Measurements from ENCODE around the gene SLC18A3.

Gene SLC18A3

GRCh38 chr10:49610114-49610457, at the start of gene SLC18A3:
Gene SLC18A3 (plus strand): TSS chr10:49610310. CDS start chr10:49610741, 431 bp downstream.
- DNase-seq, result no peak

- DNase-seq, result no peak
These were observed 49.6 kb upstream of the SLC18A3 start for GRCh38 chr10:49560526-49560925.

DNA sequence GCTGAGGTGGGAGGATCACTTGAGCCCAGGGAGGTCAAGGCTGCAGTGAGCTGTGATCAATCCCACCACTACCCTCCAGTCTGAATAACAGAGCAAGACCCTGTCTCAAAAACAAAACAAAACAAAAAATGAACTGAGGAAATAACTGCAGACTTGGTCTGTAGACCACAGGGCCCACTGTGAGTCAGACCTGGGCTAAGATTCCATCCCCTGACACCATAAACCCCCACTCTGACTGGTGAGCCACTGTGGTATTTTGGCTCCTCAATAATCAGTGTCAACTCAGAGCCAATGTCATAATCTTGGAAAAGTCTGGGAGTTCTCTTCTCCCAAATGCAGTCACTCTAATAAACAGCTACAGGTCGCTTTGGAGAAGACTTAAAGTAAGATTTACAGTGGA, 47.2 kb upstream of the SLC18A3 start:
- no peak for DNase-seq

DNA sequence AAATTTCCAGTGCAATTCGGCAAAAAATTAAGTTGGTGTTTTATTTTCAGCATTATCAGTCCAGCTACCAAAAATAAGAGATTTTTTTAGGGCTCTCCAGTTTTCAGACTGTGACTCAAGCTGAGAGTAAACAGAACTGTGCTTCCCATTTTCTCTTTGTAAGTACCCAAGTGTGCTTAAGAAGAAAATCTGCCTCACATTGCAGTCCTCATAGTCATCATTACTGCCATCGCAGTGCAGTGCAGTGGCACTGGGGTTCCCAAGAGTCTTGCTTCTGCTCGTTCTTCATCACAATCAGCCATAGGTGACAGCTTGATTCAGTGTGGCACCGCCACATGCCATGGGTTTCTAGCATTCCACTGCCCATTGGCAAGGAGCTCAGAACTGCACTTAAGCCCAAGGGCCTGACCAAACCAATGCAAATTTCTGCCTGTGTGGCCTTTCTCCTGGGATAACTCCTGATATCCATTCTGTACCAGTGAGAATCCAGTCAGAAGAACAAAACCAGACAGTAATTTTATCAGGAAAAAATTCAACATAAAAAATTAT, 45.6 kb upstream of the SLC18A3 start:
- DNase-seq, result no peak

GRCh38 chr10:49567810-49568209, 42.3 kb upstream of the SLC18A3 start:
- no peak for DNase-seq

- no peak for DNase-seq
These were observed 41.9 kb upstream of the SLC18A3 start for GRCh38 chr10:49568235-49568634.

GRCh38 chr10:49569031-49569631, 41.0 kb upstream of the SLC18A3 start:
- DNase-seq, result no peak

GRCh38 chr10:49571388-49571787, 38.7 kb upstream of the SLC18A3 start:
- no peak for DNase-seq

- no peak for DNase-seq
These were observed 37.5 kb upstream of the SLC18A3 start for GRCh38 chr10:49572594-49573114.

- no peak for DNase-seq
These were observed 34.5 kb upstream of the SLC18A3 start for GRCh38 chr10:49575489-49576072.

GRCh38 chr10:49577182-49577925, 32.8 kb upstream of the SLC18A3 start:
- DNase-seq, result no peak

- no peak for DNase-seq
These were observed 31.7 kb upstream of the SLC18A3 start for GRCh38 chr10:49578392-49578791.

DNA sequence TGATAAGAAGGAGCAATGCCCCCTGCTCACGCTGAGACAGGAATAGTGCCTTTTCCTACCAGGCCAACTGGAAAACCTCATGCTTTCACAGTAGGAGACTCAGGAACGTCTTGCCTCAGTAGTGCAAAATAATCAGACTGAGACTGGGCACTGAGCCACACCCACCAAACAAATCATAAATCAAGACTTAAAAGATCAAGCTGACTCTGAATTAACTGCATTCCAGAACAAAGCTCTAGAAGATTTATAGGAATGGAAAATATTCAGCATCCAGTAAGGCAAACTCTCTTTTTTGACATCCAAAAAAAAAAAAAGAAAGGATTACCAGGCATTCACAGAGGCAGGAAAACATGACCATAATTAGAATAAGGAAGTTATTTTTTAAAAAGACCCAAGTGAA, 30.5 kb upstream of the SLC18A3 start:
- DNase-seq, result no peak

DNA sequence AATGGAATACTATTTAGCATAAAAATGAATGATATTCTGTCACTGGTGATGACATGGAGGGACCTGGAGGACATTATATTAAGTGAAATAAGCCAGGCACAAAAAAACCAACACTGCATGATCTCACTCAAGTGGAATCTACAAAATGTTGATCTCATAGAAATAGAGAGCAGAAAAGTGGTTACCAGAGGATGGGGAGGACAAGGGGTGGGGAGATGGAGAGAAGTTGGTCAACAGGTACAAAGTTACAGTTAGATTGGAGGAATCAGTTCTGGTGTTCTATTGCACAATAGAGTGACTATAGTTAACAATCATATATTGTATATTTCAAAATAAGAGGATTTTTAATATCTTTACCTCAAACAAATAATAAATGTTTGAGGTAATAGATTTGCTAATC, 24.7 kb upstream of the SLC18A3 start:
- no peak for DNase-seq

DNA sequence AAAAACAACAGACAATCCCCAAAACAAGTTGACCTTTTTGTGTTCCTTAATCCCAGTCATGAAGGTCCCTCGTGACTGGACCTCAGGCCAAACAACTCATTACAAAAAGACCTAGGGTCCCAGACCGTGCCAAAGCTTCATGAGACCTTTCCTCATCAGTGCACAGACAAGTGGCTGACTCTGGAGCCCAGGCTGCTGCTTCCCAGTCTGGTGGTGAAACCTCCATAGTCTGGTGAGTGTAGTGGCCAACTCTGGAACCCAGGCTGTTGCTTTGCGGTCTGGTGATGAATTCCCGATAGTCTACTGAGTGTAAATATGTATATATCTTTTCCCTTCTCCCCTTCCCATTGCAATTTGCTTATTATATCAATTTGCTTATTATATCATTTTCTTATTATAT, 22.1 kb upstream of the SLC18A3 start:
- no peak for DNase-seq

GRCh38 chr10:49592726-49593563, 17.2 kb upstream of the SLC18A3 start:
- peak; percentile 38 for DNase-seq

- DNase-seq, result no peak
These were observed 16.6 kb upstream of the SLC18A3 start for GRCh38 chr10:49593564-49593875.

DNA sequence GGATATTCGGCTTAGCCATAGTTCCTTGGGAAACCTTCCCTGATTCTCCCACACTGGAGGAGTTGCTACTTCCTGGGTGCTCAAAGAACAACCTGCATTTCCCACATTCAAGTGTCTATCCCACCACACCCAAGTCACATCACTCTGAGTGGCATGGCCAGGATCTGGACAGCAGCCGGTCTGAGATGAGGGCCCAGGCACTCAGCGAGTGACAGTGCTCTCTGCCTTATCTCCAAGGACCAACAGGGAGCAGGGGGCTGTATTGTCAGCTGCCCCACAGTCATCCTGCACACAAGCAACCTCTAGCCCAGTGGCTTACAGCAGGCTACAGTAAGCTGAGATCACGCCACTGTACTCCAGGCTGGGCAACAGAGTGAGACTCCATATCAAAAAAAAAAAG, 16.1 kb upstream of the SLC18A3 start:
- no peak for DNase-seq

GRCh38 chr10:49594594-49594993, 15.5 kb upstream of the SLC18A3 start:
- no peak for DNase-seq

GRCh38 chr10:49595003-49595712, 15.0 kb upstream of the SLC18A3 start:
- no peak for DNase-seq

- no peak for DNase-seq
These were observed 14.2 kb upstream of the SLC18A3 start for GRCh38 chr10:49595713-49596492.

GRCh38 chr10:49596493-49596809, 13.7 kb upstream of the SLC18A3 start:
- DNase-seq, result no peak

Data from CD4-positive, alpha-beta T cell treated with Interleukin-15 for 1 hour (primary cell).